Measurements from ENCODE around the gene GAS2L1. TPM values are rescaled to one million over a fixed set of nuclear protein-coding genes. Genes with fewer than 3 reads are reported as not detected.

GAS2L1 gene
- total RNA-seq, 3 donors from 2014 or later (not counting 1 experiment from before 2014, with no cell fraction given) = 0.57 to 4.1 (median 2.8) TPM

- Mint-ChIP-seq H3K9me3 (no peaks in the 10 kb centered on the region), H3K27ac (no peak overlapping the region), H3K4me1 (no peaks in the 10 kb centered on the region), H3K36me3 (no peaks in the 10 kb centered on the region), H3K4me3 (no peak overlapping the region), H3K27me3 (ENCODE audit: low read depth in 2 of 2) (no peaks in the 10 kb centered on the region)
- no peak overlapping the region for H3K27ac ChIP-seq (ENCODE audit: low read length)
- no peaks in the 10 kb centered on the region for H3K9me3 ChIP-seq (ENCODE audit: control insufficient read depth, insufficient read depth, low read length)
- 98% methylated on average over 25 of the region's 25 CpGs for WGBS (ENCODE audit: insufficient coverage)
- ATAC-seq = no peak
- no peak for TF ChIP-seq CTCF (IDR thresholded peaks at IDR 0.05)
- H3K36me3 ChIP-seq (ENCODE audit: control insufficient read depth, insufficient read depth, low read length) = peaks cover 77% of the 10 kb centered on the region
- no peak overlapping the region for H3K4me3 ChIP-seq (ENCODE audit: low read length)
- H3K27me3 ChIP-seq (ENCODE audit: control insufficient read depth, insufficient read depth, low read length) = no peaks in the 10 kb centered on the region
- H3K4me1 ChIP-seq (ENCODE audit: control insufficient read depth, insufficient read depth, low read length) = no peaks in the 10 kb centered on the region
- intact Hi-C loops (cut with micrococcal nuclease) = no loop called here
- no peak for DNase-seq
Measured at GRCh38 chr22:29341056-29341848, 34.8 kb downstream of the GAS2L1 start.

GRCh38 chr22:29341849-29342127 lies 35.3 kb downstream of the GAS2L1 start:
- Histone ChIP-seq H3K4me1 (ENCODE audit: control insufficient read depth, insufficient read depth, low read length) (no peaks in the 10 kb centered on the region), H3K27me3 (ENCODE audit: control insufficient read depth, insufficient read depth, low read length) (no peaks in the 10 kb centered on the region), H3K4me3 (ENCODE audit: low read length) (no peak overlapping the region), H3K27ac (ENCODE audit: low read length) (no peak overlapping the region), H3K9me3 (ENCODE audit: control insufficient read depth, insufficient read depth, low read length) (no peaks in the 10 kb centered on the region), H3K36me3 (ENCODE audit: control insufficient read depth, insufficient read depth, low read length) (peaks cover 79% of the 10 kb centered on the region)
- H3K9me3 Mint-ChIP-seq = no peaks in the 10 kb centered on the region
- intact Hi-C loops (cut with micrococcal nuclease) = no loop called here
- 95% methylated on average over 2 of the region's 2 CpGs for WGBS (ENCODE audit: insufficient coverage)
- TF ChIP-seq CTCF (IDR thresholded peaks at IDR 0.05) = no peak
- H3K4me3 Mint-ChIP-seq = no peak overlapping the region
- H3K27ac Mint-ChIP-seq = no peak overlapping the region
- H3K4me1 Mint-ChIP-seq = no peaks in the 10 kb centered on the region
- ATAC-seq (no peak), DNase-seq (no peak)
- H3K36me3 Mint-ChIP-seq = no peaks in the 10 kb centered on the region
- no peaks in the 10 kb centered on the region for H3K27me3 Mint-ChIP-seq (ENCODE audit: low read depth in 2 of 2)

- TF ChIP-seq CTCF (IDR thresholded peaks at IDR 0.05) = no peak
- no peaks in the 10 kb centered on the region for H3K27me3 ChIP-seq (ENCODE audit: control insufficient read depth, insufficient read depth, low read length)
- intact Hi-C loops (cut with micrococcal nuclease) = no loop called here
- WGBS (ENCODE audit: insufficient coverage) = 88% methylated on average over 6 of the region's 6 CpGs
- H3K9me3 Mint-ChIP-seq = no peaks in the 10 kb centered on the region
- peaks cover 79% of the 10 kb centered on the region for H3K36me3 ChIP-seq (ENCODE audit: control insufficient read depth, insufficient read depth, low read length)
- no peaks in the 10 kb centered on the region for H3K4me1 ChIP-seq (ENCODE audit: control insufficient read depth, insufficient read depth, low read length)
- H3K36me3 Mint-ChIP-seq = no peaks in the 10 kb centered on the region
- H3K4me3 Mint-ChIP-seq = no peak overlapping the region
- no peak overlapping the region for H3K27ac Mint-ChIP-seq
- no peak overlapping the region for H3K27ac ChIP-seq (ENCODE audit: low read length)
- no peaks in the 10 kb centered on the region for H3K4me1 Mint-ChIP-seq
- H3K9me3 ChIP-seq (ENCODE audit: control insufficient read depth, insufficient read depth, low read length) = no peaks in the 10 kb centered on the region
- ATAC-seq = no peak
- H3K27me3 Mint-ChIP-seq (ENCODE audit: low read depth in 2 of 2) = no peaks in the 10 kb centered on the region
- no peak for DNase-seq
- no peak overlapping the region for H3K4me3 ChIP-seq (ENCODE audit: low read length)
Measured at GRCh38 chr22:29342177-29342576, 35.7 kb downstream of the GAS2L1 start.
